H9 (cell line): ENCODE data around the gene MGMT. TPM values are rescaled to one million over a fixed set of nuclear protein-coding genes. Genes with fewer than 3 reads are reported as not detected.

Experiments used
- DNase-seq: peaks from one replicate; pipeline ENCODE4 v3.0.0-alpha.2; 2017
- H2AFZ ChIP-seq: one replicate; pipeline ENCODE4 v1.6.1; 2013; ENCODE audit warnings: mild to moderate bottlenecking, low read length, control low read depth, moderate library complexity
- H2AK5ac ChIP-seq: 2 replicates; pipeline ENCODE4 v1.6.1; 2013; ENCODE audit warnings: low read length, control low read depth, mixed read lengths; ENCODE audit not compliant: insufficient read length
- H2BK120ac ChIP-seq: one replicate; pipeline ENCODE4 v1.6.1; 2013; ENCODE audit warnings: low read depth, mild to moderate bottlenecking, low read length, control low read depth, inconsistent platforms; ENCODE audit not compliant: poor library complexity, severe bottlenecking
- H2BK12ac ChIP-seq: 2 replicates; pipeline ENCODE4 v1.6.1; 2013; ENCODE audit warnings: low read length, control low read depth, mixed read lengths, low read depth; ENCODE audit not compliant: insufficient read length
- H2BK15ac ChIP-seq: 2 replicates; pipeline ENCODE4 v1.6.1; 2013; ENCODE audit warnings: low read depth, low read length, control low read depth
- H2BK20ac ChIP-seq: one replicate; pipeline ENCODE4 v1.6.1; 2013; ENCODE audit warnings: low read depth, mild to moderate bottlenecking, low read length, control low read depth, inconsistent platforms; ENCODE audit not compliant: poor library complexity, severe bottlenecking
- H2BK5ac ChIP-seq: 2 replicates; pipeline ENCODE4 v1.6.1; 2013; ENCODE audit warnings: low read length, control low read depth, mixed read lengths; ENCODE audit not compliant: insufficient read length
- H3K14ac ChIP-seq: 2 replicates; pipeline ENCODE4 v1.6.1; 2013; ENCODE audit warnings: low read length, control low read depth; ENCODE audit not compliant: insufficient read depth
- H3K18ac ChIP-seq: 2 replicates; pipeline ENCODE4 v1.6.1; 2013; ENCODE audit warnings: low read depth, mild to moderate bottlenecking, mixed read lengths, low read length, control low read depth; ENCODE audit not compliant: insufficient read length
- H3K23ac ChIP-seq: 2 replicates; pipeline ENCODE4 v1.6.1; 2013; ENCODE audit warnings: low read length, control low read depth, mixed read lengths, low read depth; ENCODE audit not compliant: insufficient read length
- H3K23me2 ChIP-seq: 2 replicates; pipeline ENCODE4 v1.6.1; 2013; ENCODE audit warnings: low read depth, mild to moderate bottlenecking, mixed read lengths, low read length, control low read depth; ENCODE audit not compliant: insufficient read length, poor library complexity, severe bottlenecking
- H3K27ac ChIP-seq: 2 replicates; pipeline ENCODE4 v1.5.1; 2013; ENCODE audit warnings: low read length, control low read depth, mixed read lengths, low read depth; ENCODE audit not compliant: insufficient read length
- H3K27me3 ChIP-seq: 2 replicates; pipeline ENCODE4 v1.6.1; 2013; ENCODE audit warnings: low read length, control low read depth, inconsistent platforms; ENCODE audit not compliant: insufficient read depth
- H3K4ac ChIP-seq: 2 replicates; pipeline ENCODE4 v1.6.1; 2013; ENCODE audit warnings: low read depth, mild to moderate bottlenecking, control low read depth, inconsistent platforms, low read length, moderate library complexity
- H3K4me1 ChIP-seq: 2 replicates; pipeline ENCODE4 v1.6.1; 2013; ENCODE audit warnings: low read length, control low read depth, inconsistent platforms; ENCODE audit not compliant: insufficient read depth
- H3K4me2 ChIP-seq: 2 replicates; pipeline ENCODE4 v1.6.1; 2013; ENCODE audit warnings: low read length, control low read depth, mixed read lengths; ENCODE audit not compliant: insufficient read length, insufficient read depth
- H3K56ac ChIP-seq: 2 replicates; pipeline ENCODE4 v1.6.1; 2013; ENCODE audit warnings: low read depth, mild to moderate bottlenecking, mixed read lengths, low read length, control low read depth; ENCODE audit not compliant: insufficient read length
- H3K79me1 ChIP-seq: 2 replicates; pipeline ENCODE4 v1.6.1; 2013; ENCODE audit warnings: low read depth, mild to moderate bottlenecking, moderate library complexity, low read length, control low read depth, inconsistent platforms; ENCODE audit not compliant: insufficient read depth, poor library complexity, severe bottlenecking
- H3K79me2 ChIP-seq: 2 replicates; pipeline ENCODE4 v1.6.1; 2013; ENCODE audit warnings: low read length, control low read depth, inconsistent platforms; ENCODE audit not compliant: insufficient read depth
- H3K9ac ChIP-seq: 2 replicates; pipeline ENCODE4 v1.6.1; 2013; ENCODE audit warnings: low read length, control low read depth, mixed read lengths; ENCODE audit not compliant: insufficient read length; ENCODE audit errors: extremely low read depth
- H3K9me3 ChIP-seq: one replicate; pipeline ENCODE4 v1.6.1; 2013; ENCODE audit warnings: low read depth, low read length, inconsistent platforms; ENCODE audit not compliant: control insufficient read depth
- H3T11ph ChIP-seq: one replicate; pipeline ENCODE4 v1.6.1; 2013; ENCODE audit warnings: mild to moderate bottlenecking, low read length, control low read depth, inconsistent platforms
- H4K20me1 ChIP-seq: one replicate; pipeline ENCODE4 v1.6.1; 2013; ENCODE audit not compliant: control insufficient read depth, insufficient read length, insufficient read depth
- H4K5ac ChIP-seq: 2 replicates; pipeline ENCODE4 v1.6.1; 2013; ENCODE audit warnings: low read depth, mild to moderate bottlenecking, mixed read lengths, low read length, control low read depth; ENCODE audit not compliant: insufficient read length
- H4K8ac ChIP-seq: replicated peaks from 2 replicates; pipeline ENCODE4 v1.6.1; 2013; ENCODE audit warnings: low read length, control low read depth, mixed read lengths, low read depth; ENCODE audit not compliant: insufficient read length
- H4K91ac ChIP-seq: 2 replicates; pipeline ENCODE4 v1.6.1; 2013; ENCODE audit warnings: low read depth, mild to moderate bottlenecking, moderate library complexity, mixed read lengths, low read length, control low read depth; ENCODE audit not compliant: insufficient read length
- H3K27ac Mint-ChIP-seq, 3 experiments: 2 replicates in 2 of 3; 3 replicates in 1 of 3; pipeline ENCODE4 v1.8.0; 2020 to 2021; ENCODE audit warnings: mixed read lengths in 3 of 3, mild to moderate bottlenecking in 1 of 3, moderate library complexity in 1 of 3
- H3K27me3 Mint-ChIP-seq: 2 replicates; pipeline ENCODE4 v1.8.0; 2021; ENCODE audit warnings: low read depth, mild to moderate bottlenecking, moderate library complexity, mixed read lengths
- H3K36me3 Mint-ChIP-seq, 3 experiments: 2 replicates in 2 of 3; 3 replicates in 1 of 3; pipeline ENCODE4 v1.8.0; 2020 to 2021; ENCODE audit warnings: low read depth in 3 of 3, mixed read lengths in 3 of 3; ENCODE audit not compliant: insufficient read depth in 1 of 3
- H3K4me1 Mint-ChIP-seq, 2 experiments: 2 replicates each; pipeline ENCODE4 v1.8.0; 2020; ENCODE audit warnings: mixed read lengths in 2 of 2
- H3K4me3 Mint-ChIP-seq, 2 experiments: 2 replicates in 1 of 2; 3 replicates in 1 of 2; pipeline ENCODE4 v1.8.0; 2020 to 2021; ENCODE audit warnings: mild to moderate bottlenecking in 2 of 2, mixed read lengths in 2 of 2, moderate library complexity in 1 of 2
- H3K9me3 Mint-ChIP-seq, 2 experiments: 2 replicates in 1 of 2; 3 replicates in 1 of 2; pipeline ENCODE4 v1.8.0; 2020; ENCODE audit warnings: mild to moderate bottlenecking in 2 of 2, mixed read lengths in 2 of 2, moderate library complexity in 1 of 2
- CTCF ChIP-seq: fragments of 200-600 bp; sonication (generic); conservative IDR thresholded peaks from 3 replicates; pipeline ENCODE4 v1.8.0; 2021; ENCODE audit warnings: antibody characterized with exemption, mild to moderate bottlenecking
- WGBS: extraction: QIAGEN DNeasy Blood & Tissue Kit; methylation state at CpG from one replicate; pipeline ENCODE4 v1.1.7; 2013; ENCODE audit warnings: missing lambda C conversion rate, low lambda C conversion rate, mixed read lengths; ENCODE audit not compliant: insufficient read length; ENCODE audit errors: extremely low coverage; 5-methylcytosine and 5-hydroxymethylcytosine counted together
- total RNA-seq: library from RNA; stranded (reverse); gene quantifications from 2 replicates; pipeline ENCODE4 v1.2.1, GENCODE V29; 2021

The MGMT gene
- total RNA-seq, 1 experiment from 2014 or later, result 18.4 TPM

GRCh38 chr10:129730993-129731325 is 263.9 kb downstream of the MGMT start:
- Histone ChIP-seq H2BK5ac (no peak overlapping the region), H3K27ac (no peak overlapping the region), H3K9me3 (peaks cover 8% of the 10 kb centered on the region), H4K91ac (no peak overlapping the region), H3K23ac (no peak overlapping the region), H3K27me3 (no peaks in the 10 kb centered on the region), H3K18ac (no peak overlapping the region), H3K4me1 (0 out of 2 replicates have a peak, but pooled peaks cover 2% of the 10 kb centered on the region), H3K79me1 (no peaks in the 10 kb centered on the region), H4K5ac (no peak overlapping the region), H2AK5ac (no peak overlapping the region), H3K14ac (no peak overlapping the region), H2BK15ac (no peak overlapping the region), H3K79me2 (no peaks in the 10 kb centered on the region), H4K8ac (no peak overlapping the region), H2AFZ (no peak overlapping the region), H3K4ac (no peak overlapping the region), H2BK120ac (no peak overlapping the region), H3K4me2 (no peak overlapping the region), H3K23me2 (no peaks in the 10 kb centered on the region), H4K20me1 (no peaks in the 10 kb centered on the region), H3T11ph (no peak overlapping the region), H2BK12ac (no peak overlapping the region), H3K9ac (no peak overlapping the region), H3K56ac (no peak overlapping the region), H2BK20ac (no peak overlapping the region)
- Mint-ChIP-seq H3K9me3 (peaks cover 15 to 17% of the 10 kb centered on the region in 2 experiments), H3K27me3 (peaks cover 4% of the 10 kb centered on the region; the same call in 1 of the 2 replicates), H3K4me1 (peaks cover 11 to 18% of the 10 kb centered on the region in 2 experiments), H3K36me3 (peaks cover 15 to 17% (median 17%) of the 10 kb centered on the region in 3 experiments), H3K27ac (no peak overlapping the region), H3K4me3 (no peak overlapping the region)
- no peak for TF ChIP-seq CTCF
- DNase-seq, result peak; percentile 39
- WGBS, result no CpG with 5 or more reads among the region's 10 CpGs
